COR-L47 (cell line): ENCODE measurements around the gene KLHL30.

ENCODE experiments used
- DNase-seq: peaks from one replicate; lab custom pipeline; 2025; lab: John Stamatoyannopoulos, UW

KLHL30 gene

GRCh38 chr2:238149841-238150572 is 11.5 kb downstream of the KLHL30 start:
- DNase-seq = no peak

- DNase-seq = no peak
Observed at GRCh38 chr2:238150686-238151085, 12.2 kb downstream of the KLHL30 start.

GRCh38 chr2:238151205-238151604 is 12.7 kb downstream of the KLHL30 start:
- no peak for DNase-seq

DNA sequence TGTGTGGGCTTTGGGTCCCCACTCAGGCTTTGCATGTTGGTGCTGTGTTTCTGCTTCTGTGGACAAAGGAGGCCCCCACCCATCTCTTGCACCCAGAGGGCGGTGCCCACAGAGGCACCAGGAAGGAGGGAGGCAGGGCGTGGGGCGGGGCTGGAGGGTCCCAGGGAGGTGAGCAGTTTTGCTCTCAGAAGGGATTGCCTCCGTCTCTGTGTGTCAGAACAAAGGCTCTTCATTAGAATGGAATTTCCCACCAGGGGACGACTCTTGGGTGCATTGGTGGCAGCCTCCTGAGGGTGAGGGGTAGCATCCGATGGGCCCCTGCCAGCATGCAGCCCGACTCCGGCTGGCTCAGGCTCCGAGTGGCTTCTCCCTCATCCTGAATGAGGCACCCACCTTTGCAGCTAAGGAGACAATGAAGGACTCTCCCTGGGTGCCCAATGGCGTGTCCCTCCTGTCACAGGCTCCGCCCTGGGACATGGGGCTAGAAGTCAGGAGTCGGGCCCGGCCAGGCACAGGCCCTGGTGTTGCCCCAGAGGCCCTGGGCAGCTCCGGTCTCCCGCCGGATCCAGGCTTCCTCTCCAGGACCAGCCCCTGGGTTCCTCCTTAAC is 13.3 kb downstream of the KLHL30 start:
- no peak for DNase-seq

GRCh38 chr2:238152771-238153688 is 14.6 kb downstream of the KLHL30 start:
- no peak for DNase-seq

DNA sequence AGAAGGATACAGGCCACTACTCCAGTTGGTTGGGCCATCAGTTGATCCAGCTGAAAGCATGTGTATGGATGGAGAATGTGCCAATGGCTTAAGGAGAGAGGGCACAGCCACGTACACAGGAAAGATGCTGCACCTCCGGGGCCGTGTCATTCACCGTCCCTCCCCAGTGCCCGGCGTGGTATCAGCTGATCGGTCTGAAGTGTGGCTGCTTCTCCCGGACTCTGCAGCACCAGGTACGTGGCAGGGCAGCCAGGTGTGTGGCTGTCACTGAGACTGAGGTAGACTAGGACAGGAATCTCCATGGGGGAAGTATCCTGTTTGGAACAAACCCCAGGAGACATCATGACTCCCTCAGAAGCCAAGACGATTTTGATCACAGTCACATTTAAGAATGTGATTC is 16.1 kb downstream of the KLHL30 start:
- DNase-seq = no peak

DNA sequence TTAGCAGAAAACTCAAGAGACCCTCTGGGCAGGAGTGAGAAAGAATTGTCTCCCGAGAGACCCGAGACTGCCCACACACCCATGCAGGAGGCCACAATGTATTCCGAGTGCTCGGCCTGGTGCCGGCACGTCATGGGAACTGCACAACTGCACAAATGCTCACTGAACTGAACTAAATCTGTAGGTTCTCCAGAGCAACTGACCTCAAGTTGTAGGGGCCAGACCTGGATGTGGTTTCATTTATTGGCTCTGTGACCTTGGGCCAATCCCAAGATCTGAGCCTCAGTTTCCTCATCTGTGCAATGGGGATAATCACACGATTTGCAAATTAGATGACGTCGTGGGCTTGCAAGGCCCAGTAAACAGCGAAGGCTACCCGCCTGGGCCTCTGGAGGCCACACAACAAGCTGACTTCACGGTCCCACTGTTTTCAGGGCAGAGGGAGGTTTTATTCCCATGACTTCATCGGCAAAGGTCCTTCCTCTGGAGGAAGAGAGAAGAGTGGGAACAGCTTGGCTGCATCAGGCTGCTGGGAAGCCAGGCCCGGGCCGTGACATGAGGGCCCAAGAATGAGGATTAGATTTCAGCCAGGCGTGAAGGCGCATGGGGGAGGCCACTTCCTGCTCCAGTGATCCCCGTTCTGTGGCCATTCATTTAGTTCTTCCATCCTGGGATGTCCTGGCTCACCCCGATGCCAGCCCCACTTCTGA is 16.7 kb downstream of the KLHL30 start:
- no peak for DNase-seq

DNA sequence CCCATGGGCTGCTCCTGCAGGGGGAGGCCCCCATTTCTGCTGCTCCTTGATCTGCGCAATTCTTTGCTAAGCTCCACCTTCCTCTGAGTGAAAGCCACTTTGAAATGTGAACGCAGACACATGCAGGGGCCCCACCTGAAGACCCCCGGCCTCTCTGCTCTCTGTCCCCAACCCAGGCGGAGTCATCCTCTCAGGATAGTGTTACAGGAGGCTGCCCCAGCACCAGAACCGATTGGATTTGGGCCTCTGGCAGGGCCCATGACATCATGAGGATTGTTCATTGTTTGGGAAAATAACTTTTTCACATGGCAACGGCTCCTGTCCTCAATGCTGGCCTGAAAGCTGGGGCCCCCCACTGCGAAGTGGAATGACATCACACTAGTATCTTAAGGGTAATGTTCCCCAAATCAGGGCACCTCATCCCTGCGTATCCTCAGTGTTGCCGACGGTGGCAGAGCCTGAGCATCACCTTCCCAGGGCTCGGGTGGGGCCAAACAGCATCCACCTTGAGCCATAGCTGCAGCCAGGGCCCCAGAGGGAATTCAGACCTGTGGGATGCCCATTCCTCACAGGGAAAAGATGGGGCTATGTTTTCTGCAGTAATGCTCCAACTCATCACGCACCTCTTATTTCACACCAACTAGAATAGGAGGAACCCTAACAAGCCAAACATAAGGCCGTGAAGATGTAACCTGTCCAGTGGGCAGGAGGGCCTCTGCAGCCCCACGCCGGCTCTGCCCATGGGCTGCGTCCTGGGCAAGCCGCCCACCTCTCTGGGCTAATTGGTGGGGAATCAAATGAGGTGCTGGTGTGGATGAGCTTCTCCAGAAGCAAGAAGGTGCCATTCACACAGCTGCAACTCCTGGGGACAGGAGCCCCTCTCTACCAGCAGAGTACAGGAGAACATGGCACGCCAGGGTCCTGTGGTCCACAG is 17.6 kb downstream of the KLHL30 start:
- DNase-seq = no peak

GRCh38 chr2:238157506-238158017 is 19.1 kb downstream of the KLHL30 start:
- DNase-seq = peak; percentile 23

DNA sequence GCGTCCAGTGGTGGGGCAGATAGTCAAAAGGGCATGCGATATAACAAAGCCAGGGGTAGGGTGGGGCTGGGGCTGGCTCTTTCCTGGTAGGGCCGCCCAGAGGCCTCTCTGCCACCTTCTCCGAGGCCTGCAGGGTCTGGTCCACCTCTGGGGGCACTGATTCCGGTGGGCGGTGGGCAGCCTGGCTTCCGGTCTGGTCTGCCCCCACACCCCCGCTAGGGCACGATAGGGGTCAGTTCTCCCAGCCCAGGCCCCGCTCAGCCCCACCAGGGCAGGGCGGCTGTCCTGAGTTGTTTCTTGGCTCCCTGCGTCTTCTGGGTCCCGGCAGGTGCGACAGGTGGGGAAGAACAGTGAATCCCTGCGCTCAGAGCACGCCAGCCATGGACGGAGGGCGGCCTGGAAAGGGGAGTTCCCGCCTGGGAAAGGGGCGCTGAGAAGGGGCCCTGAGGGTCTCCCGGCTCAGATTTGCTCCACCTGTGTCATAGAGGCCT is 19.6 kb downstream of the KLHL30 start:
- no peak for DNase-seq

DNA sequence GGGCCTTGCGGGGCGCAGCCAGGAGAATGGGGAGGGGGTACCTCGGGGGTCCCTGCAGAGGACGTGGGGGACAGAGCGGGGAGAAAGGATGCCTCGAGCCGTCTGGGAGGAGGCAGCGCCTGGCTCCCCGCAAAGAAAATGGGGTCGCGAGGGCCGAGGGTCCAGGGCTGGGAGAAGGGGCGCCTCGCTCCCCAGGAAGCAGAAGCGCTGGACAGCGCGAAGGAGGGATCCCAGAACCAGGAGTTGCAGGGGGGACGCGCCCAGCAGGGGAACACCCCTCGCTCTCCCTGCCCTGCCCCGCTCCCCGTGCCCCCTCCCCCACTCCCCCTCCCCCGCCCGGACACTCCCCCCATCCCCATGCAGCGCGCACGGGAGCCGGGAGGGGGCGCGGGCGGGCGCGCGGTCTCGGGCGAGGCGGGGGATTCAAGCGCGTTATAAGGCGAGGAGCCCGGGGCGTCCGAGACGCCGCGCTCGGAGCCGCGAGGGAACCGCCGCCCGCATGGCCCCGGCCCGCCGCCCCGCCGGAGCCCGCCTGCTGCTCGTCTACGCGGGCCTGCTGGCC is 20.1 kb downstream of the KLHL30 start, which contains the start of gene ERFE:
TSS of gene ERFE (plus strand) at position 462 of the 562 bp plus-strand sequence. CDS start at position 500, 38 bp downstream.
- DNase-seq = peak; percentile 13

DNA sequence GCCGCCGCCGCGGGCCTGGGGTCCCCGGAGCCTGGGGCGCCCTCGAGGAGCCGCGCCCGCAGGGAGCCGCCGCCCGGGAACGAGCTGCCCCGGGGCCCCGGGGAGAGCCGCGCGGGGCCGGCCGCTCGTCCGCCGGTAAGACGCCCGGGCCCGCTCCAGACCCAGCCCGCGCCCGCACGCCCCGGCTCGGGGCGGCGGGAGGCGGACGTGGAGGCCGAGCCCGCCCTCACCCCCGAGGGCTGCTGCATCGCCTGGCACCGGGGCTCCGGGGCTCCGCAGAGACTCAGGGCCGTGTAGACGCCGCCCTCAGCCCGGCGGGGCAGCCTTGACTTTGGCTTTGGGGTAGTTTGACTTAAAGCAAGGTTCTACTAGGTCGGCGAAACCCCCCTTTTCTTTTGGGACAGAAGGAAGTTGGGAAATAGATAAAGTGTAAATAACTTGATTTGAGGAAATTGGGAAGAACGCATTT is 20.6 kb downstream of the KLHL30 start:
- DNase-seq = no peak

DNA sequence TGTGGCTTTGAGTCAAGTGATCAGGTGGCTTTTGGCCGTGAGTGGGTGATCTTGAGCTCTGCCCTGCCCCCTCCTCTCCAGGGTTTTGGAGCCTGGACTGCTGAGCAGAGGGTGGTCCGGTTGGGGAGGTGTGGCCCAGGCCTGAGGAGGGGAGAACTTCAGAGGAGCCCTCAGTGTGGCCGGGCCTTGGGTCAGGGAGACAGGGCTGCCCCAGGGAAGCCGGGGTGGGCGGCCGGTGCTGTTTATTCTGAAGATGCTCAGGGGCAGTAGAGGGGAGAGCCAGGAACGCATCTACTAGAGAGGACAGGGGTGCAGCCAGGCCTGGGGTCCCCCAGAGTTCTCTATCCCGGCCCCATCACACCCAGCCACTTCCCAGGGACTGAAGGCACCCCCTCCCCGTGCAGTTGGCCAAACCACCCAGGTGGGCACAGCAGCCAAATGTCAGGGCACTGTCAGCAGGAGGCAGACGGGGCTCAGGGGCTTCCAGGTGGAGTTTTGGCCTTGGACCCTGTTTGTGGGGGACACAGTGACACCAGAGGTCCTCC is 21.3 kb downstream of the KLHL30 start:
- no peak for DNase-seq

DNA sequence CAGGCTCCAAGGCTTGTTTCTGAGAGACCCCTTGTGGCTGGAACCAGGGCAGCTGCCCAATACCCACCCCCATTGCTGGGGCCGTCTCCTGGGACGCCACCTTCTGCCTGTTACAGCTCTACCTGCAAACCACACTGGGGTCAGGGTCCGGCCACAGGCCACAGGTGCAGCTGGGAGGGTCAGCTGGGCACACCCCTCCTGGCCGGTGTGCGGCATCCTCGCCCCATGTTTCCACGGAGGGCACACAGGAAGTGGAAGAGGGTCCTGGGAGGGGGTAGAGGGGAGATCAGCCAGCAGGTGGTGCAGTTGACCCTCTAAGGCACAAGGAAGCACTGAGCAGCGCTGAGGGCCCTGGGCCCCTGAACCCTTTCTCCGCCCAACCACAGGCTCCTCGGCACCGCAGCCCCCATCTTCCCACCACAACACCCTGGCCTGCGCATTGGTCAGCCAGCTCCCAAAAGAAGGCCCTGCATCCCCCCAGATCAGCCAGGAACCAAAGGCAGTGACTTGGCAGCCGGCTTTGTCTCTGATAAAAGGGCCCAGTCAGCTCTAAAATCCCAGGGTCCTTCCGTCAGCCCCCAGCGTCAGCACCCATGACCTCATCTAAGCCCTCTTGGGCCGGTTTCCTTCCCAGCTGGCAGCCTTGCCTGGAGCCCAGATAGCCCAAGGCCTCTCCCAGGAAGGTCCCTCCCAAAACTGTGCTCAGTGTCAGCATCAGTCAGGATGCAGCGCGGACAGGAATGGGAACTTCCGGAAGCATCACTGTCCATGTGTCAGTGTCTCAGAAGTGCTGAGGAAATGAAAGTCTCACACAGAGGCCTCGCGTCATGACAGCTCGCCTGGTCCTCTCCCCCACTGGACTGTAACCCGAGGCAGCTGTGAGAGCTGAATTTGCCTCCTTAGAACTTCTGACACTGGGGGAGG is 22.0 kb downstream of the KLHL30 start:
- no peak for DNase-seq

- no peak for DNase-seq
Observed at GRCh38 chr2:238161291-238162051, 23.0 kb downstream of the KLHL30 start.

GRCh38 chr2:238162251-238162845 is 23.9 kb downstream of the KLHL30 start:
- DNase-seq = no peak

DNA sequence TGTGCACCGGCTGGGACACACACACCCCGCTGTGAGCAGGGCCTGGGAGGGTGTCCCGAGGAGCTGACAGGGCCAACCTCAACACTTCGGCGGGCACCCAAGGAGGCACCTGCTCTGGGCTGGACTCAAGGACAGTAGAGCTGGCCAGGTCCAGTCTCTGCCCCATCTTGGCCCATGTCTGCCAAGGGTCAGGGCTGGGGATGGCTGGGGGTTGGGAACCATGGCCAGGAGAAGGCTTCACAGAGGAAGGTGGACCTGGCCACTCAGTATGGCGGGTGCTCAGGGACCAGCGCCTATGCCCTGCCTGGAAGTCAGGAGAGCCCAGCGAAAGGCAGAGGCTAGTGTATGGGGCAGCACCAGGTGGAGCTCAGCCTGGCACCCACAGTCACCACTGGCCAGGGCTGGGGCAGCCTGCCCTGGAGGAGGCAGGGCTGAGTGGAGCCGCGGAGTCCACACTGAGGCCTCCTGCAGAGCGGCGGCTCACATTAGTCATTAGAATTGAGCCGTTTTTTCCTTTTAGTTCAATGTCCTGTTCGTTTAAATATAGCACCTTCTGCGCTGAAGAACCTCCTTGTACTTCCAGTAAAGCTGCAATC is 24.5 kb downstream of the KLHL30 start:
- no peak for DNase-seq
